ENCODE results near the gene SNAP23.

The SNAP23 gene

GRCh38 chr15:42575188-42576039 lies 80.0 kb downstream of the SNAP23 start, which contains the start of gene STARD9:
STARD9 (plus strand) TSS chr15:42575606; CDS start chr15:42575716, 110 bp downstream.
- no peaks in the 10 kb centered on the region for H3K4me1 ChIP-seq (ENCODE audit: insufficient read depth, insufficient read length)
- H3K9ac ChIP-seq (ENCODE audit: insufficient read length, low read depth): peak within 1 kb of the TSS; percentile 72
- H3K9me3 ChIP-seq (ENCODE audit: insufficient read depth, low read length): no peaks in the 10 kb centered on the region
- no peak for TF ChIP-seq ZNF274 (IDR thresholded peaks at IDR 0.05; ENCODE audit: low read depth, low read length)
- no peak for TF ChIP-seq YY1 (IDR thresholded peaks at IDR 0.05; ENCODE audit: insufficient read depth, insufficient read length)
- TF ChIP-seq SUZ12 (IDR thresholded peaks at IDR 0.05; ENCODE audit: extremely low read depth, insufficient read depth, insufficient read length): no peak
- no peaks in the 10 kb centered on the region for H3K36me3 ChIP-seq (ENCODE audit: insufficient read depth, insufficient read length, low read length)
- DNase-seq (ENCODE audit: low read depth, low spot score): peak; percentile 93
- H3K27me3 ChIP-seq (ENCODE audit: insufficient read depth, insufficient read length): peaks cover 18% of the 10 kb centered on the region
- H3K4me3 ChIP-seq (ENCODE audit: insufficient read length, low read depth): peak within 1 kb of the TSS; percentile 78

GRCh38 chr15:42576040-42576594 lies 80.7 kb downstream of the SNAP23 start:
- TF ChIP-seq YY1 (IDR thresholded peaks at IDR 0.05; ENCODE audit: insufficient read depth, insufficient read length) (no peak), ZNF274 (IDR thresholded peaks at IDR 0.05; ENCODE audit: low read depth, low read length) (no peak), SUZ12 (IDR thresholded peaks at IDR 0.05; ENCODE audit: extremely low read depth, insufficient read depth, insufficient read length) (no peak)
- DNase-seq (ENCODE audit: low read depth, low spot score): no peak

GRCh38 chr15:42576776-42577175 lies 81.3 kb downstream of the SNAP23 start:
- no peaks in the 10 kb centered on the region for H3K4me1 ChIP-seq (ENCODE audit: insufficient read depth, insufficient read length)
- no peak overlapping the region for H3K9ac ChIP-seq (ENCODE audit: insufficient read length, low read depth)
- no peaks in the 10 kb centered on the region for H3K9me3 ChIP-seq (ENCODE audit: insufficient read depth, low read length)
- H3K4me3 ChIP-seq (ENCODE audit: insufficient read length, low read depth): no peak overlapping the region
- peaks cover 24% of the 10 kb centered on the region for H3K27me3 ChIP-seq (ENCODE audit: insufficient read depth, insufficient read length)
- TF ChIP-seq YY1 (IDR thresholded peaks at IDR 0.05; ENCODE audit: insufficient read depth, insufficient read length) (no peak), ZNF274 (IDR thresholded peaks at IDR 0.05; ENCODE audit: low read depth, low read length) (no peak), SUZ12 (IDR thresholded peaks at IDR 0.05; ENCODE audit: extremely low read depth, insufficient read depth, insufficient read length) (no peak)
- no peak for DNase-seq (ENCODE audit: low read depth, low spot score)
- H3K36me3 ChIP-seq (ENCODE audit: insufficient read depth, insufficient read length, low read length): no peaks in the 10 kb centered on the region

More at GRCh38 chr15:42576040-42576594, 80.7 kb downstream of the SNAP23 start:
- H3K27me3 ChIP-seq (ENCODE audit: insufficient read depth, insufficient read length): peaks cover 22% of the 10 kb centered on the region
- no peaks in the 10 kb centered on the region for H3K9me3 ChIP-seq (ENCODE audit: insufficient read depth, low read length)
- no peaks in the 10 kb centered on the region for H3K36me3 ChIP-seq (ENCODE audit: insufficient read depth, insufficient read length, low read length)
- peak overlapping the region; percentile 72 for H3K9ac ChIP-seq (ENCODE audit: insufficient read length, low read depth)
- no peaks in the 10 kb centered on the region for H3K4me1 ChIP-seq (ENCODE audit: insufficient read depth, insufficient read length)
- H3K4me3 ChIP-seq (ENCODE audit: insufficient read length, low read depth): peak overlapping the region; percentile 78

- H3K9ac ChIP-seq (ENCODE audit: insufficient read length, low read depth): no peak overlapping the region
- H3K4me3 ChIP-seq (ENCODE audit: insufficient read length, low read depth): no peak overlapping the region
- H3K27me3 ChIP-seq (ENCODE audit: insufficient read depth, insufficient read length): peaks cover 27% of the 10 kb centered on the region
- TF ChIP-seq YY1 (IDR thresholded peaks at IDR 0.05; ENCODE audit: insufficient read depth, insufficient read length) (no peak), SUZ12 (IDR thresholded peaks at IDR 0.05; ENCODE audit: extremely low read depth, insufficient read depth, insufficient read length) (no peak), ZNF274 (IDR thresholded peaks at IDR 0.05; ENCODE audit: low read depth, low read length) (no peak)
- DNase-seq (ENCODE audit: low read depth, low spot score): no peak
- no peaks in the 10 kb centered on the region for H3K4me1 ChIP-seq (ENCODE audit: insufficient read depth, insufficient read length)
- H3K9me3 ChIP-seq (ENCODE audit: insufficient read depth, low read length): no peaks in the 10 kb centered on the region
- no peaks in the 10 kb centered on the region for H3K36me3 ChIP-seq (ENCODE audit: insufficient read depth, insufficient read length, low read length)
Observed at GRCh38 chr15:42577514-42578031, 82.1 kb downstream of the SNAP23 start.

GRCh38 chr15:42578984-42579537 lies 83.6 kb downstream of the SNAP23 start:
- Histone ChIP-seq H3K27me3 (ENCODE audit: insufficient read depth, insufficient read length) (peaks cover 31% of the 10 kb centered on the region), H3K4me1 (ENCODE audit: insufficient read depth, insufficient read length) (no peaks in the 10 kb centered on the region), H3K4me3 (ENCODE audit: insufficient read length, low read depth) (no peak overlapping the region), H3K9me3 (ENCODE audit: insufficient read depth, low read length) (no peaks in the 10 kb centered on the region), H3K36me3 (ENCODE audit: insufficient read depth, insufficient read length, low read length) (no peaks in the 10 kb centered on the region), H3K9ac (ENCODE audit: insufficient read length, low read depth) (no peak overlapping the region)
- TF ChIP-seq SUZ12 (IDR thresholded peaks at IDR 0.05; ENCODE audit: extremely low read depth, insufficient read depth, insufficient read length): no peak
- no peak for TF ChIP-seq YY1 (IDR thresholded peaks at IDR 0.05; ENCODE audit: insufficient read depth, insufficient read length)
- TF ChIP-seq ZNF274 (IDR thresholded peaks at IDR 0.05; ENCODE audit: low read depth, low read length): no peak
- DNase-seq (ENCODE audit: low read depth, low spot score): no peak

- H3K27me3 ChIP-seq (ENCODE audit: insufficient read depth, insufficient read length): peaks cover 25% of the 10 kb centered on the region
- TF ChIP-seq ZNF274 (IDR thresholded peaks at IDR 0.05; ENCODE audit: low read depth, low read length) (no peak), YY1 (IDR thresholded peaks at IDR 0.05; ENCODE audit: insufficient read depth, insufficient read length) (no peak), SUZ12 (IDR thresholded peaks at IDR 0.05; ENCODE audit: extremely low read depth, insufficient read depth, insufficient read length) (no peak)
- H3K9ac ChIP-seq (ENCODE audit: insufficient read length, low read depth): peak overlapping the region; percentile 56
- DNase-seq (ENCODE audit: low read depth, low spot score): peak; percentile 62
- H3K4me1 ChIP-seq (ENCODE audit: insufficient read depth, insufficient read length): peaks cover 2% of the 10 kb centered on the region
- peak overlapping the region; percentile 18 for H3K4me3 ChIP-seq (ENCODE audit: insufficient read length, low read depth)
- no peaks in the 10 kb centered on the region for H3K9me3 ChIP-seq (ENCODE audit: insufficient read depth, low read length)
- peaks cover 10% of the 10 kb centered on the region for H3K36me3 ChIP-seq (ENCODE audit: insufficient read depth, insufficient read length, low read length)
Observed at GRCh38 chr15:42581272-42581730, 85.9 kb downstream of the SNAP23 start.

Measured in NT2/D1 (cell line).